Measurements from ENCODE around the gene NEO1. TPM values are rescaled to one million over a fixed set of nuclear protein-coding genes. Genes with fewer than 3 reads are reported as not detected.

Gene NEO1
- total RNA-seq, 1 donor: 55.4 TPM

GRCh38 chr15:73249499-73249898, 197.2 kb downstream of the NEO1 start:
- Histone ChIP-seq H3K4me2 (ENCODE audit: insufficient read depth, low read length) (no peak overlapping the region), H3K9me3 (ENCODE audit: low read depth, low read length) (no peaks in the 10 kb centered on the region), H4K20me1 (ENCODE audit: insufficient read depth, low read length) (no peaks in the 10 kb centered on the region), H3K36me3 (ENCODE audit: insufficient read depth, low read length) (no peaks in the 10 kb centered on the region), H3K4me3 (ENCODE audit: insufficient read depth, low read length) (no peak overlapping the region), H2AFZ (ENCODE audit: low read length) (no peak overlapping the region), H3K27ac (ENCODE audit: low read depth, low read length) (no peak overlapping the region), H3K27me3 (ENCODE audit: insufficient read depth, low read length) (no peaks in the 10 kb centered on the region), H3K79me2 (ENCODE audit: insufficient read depth, low read length) (no peaks in the 10 kb centered on the region), H3K4me1 (ENCODE audit: insufficient read depth, low read length) (no peaks in the 10 kb centered on the region)
- no peak for TF ChIP-seq CTCF (IDR thresholded peaks at IDR 0.05; ENCODE audit: extremely low read depth, low read depth, low read length)
- no peak for DNase-seq (ENCODE audit: insufficient read length, low spot score, missing footprints)

GRCh38 chr15:73254598-73254997, 202.3 kb downstream of the NEO1 start:
- no peaks in the 10 kb centered on the region for H3K79me2 ChIP-seq (ENCODE audit: insufficient read depth, low read length)
- H4K20me1 ChIP-seq (ENCODE audit: insufficient read depth, low read length): no peaks in the 10 kb centered on the region
- no peaks in the 10 kb centered on the region for H3K9me3 ChIP-seq (ENCODE audit: low read depth, low read length)
- no peak overlapping the region for H3K27ac ChIP-seq (ENCODE audit: low read depth, low read length)
- no peak overlapping the region for H3K4me2 ChIP-seq (ENCODE audit: insufficient read depth, low read length)
- no peak overlapping the region for H3K4me3 ChIP-seq (ENCODE audit: insufficient read depth, low read length)
- TF ChIP-seq CTCF (IDR thresholded peaks at IDR 0.05; ENCODE audit: extremely low read depth, low read depth, low read length): no peak
- H3K27me3 ChIP-seq (ENCODE audit: insufficient read depth, low read length): no peaks in the 10 kb centered on the region
- DNase-seq (ENCODE audit: insufficient read length, low spot score, missing footprints): no peak
- H3K36me3 ChIP-seq (ENCODE audit: insufficient read depth, low read length): no peaks in the 10 kb centered on the region
- H3K4me1 ChIP-seq (ENCODE audit: insufficient read depth, low read length): no peaks in the 10 kb centered on the region
- no peak overlapping the region for H2AFZ ChIP-seq (ENCODE audit: low read length)

GRCh38 chr15:73258271-73259108, 206.2 kb downstream of the NEO1 start:
- H4K20me1 ChIP-seq (ENCODE audit: insufficient read depth, low read length): no peaks in the 10 kb centered on the region
- H2AFZ ChIP-seq (ENCODE audit: low read length): no peak overlapping the region
- no peak for TF ChIP-seq CTCF (IDR thresholded peaks at IDR 0.05; ENCODE audit: extremely low read depth, low read depth, low read length)
- no peaks in the 10 kb centered on the region for H3K9me3 ChIP-seq (ENCODE audit: low read depth, low read length)
- no peak overlapping the region for H3K4me2 ChIP-seq (ENCODE audit: insufficient read depth, low read length)
- no peaks in the 10 kb centered on the region for H3K27me3 ChIP-seq (ENCODE audit: insufficient read depth, low read length)
- no peaks in the 10 kb centered on the region for H3K4me1 ChIP-seq (ENCODE audit: insufficient read depth, low read length)
- no peaks in the 10 kb centered on the region for H3K36me3 ChIP-seq (ENCODE audit: insufficient read depth, low read length)
- H3K27ac ChIP-seq (ENCODE audit: low read depth, low read length): no peak overlapping the region
- no peaks in the 10 kb centered on the region for H3K79me2 ChIP-seq (ENCODE audit: insufficient read depth, low read length)
- H3K4me3 ChIP-seq (ENCODE audit: insufficient read depth, low read length): no peak overlapping the region
- no peak for DNase-seq (ENCODE audit: insufficient read length, low spot score, missing footprints)

GRCh38 chr15:73264881-73265280, 212.6 kb downstream of the NEO1 start:
- Histone ChIP-seq H3K9me3 (ENCODE audit: low read depth, low read length) (no peaks in the 10 kb centered on the region), H3K4me3 (ENCODE audit: insufficient read depth, low read length) (no peak overlapping the region), H3K4me1 (ENCODE audit: insufficient read depth, low read length) (no peaks in the 10 kb centered on the region), H3K27ac (ENCODE audit: low read depth, low read length) (no peak overlapping the region), H3K36me3 (ENCODE audit: insufficient read depth, low read length) (no peaks in the 10 kb centered on the region), H2AFZ (ENCODE audit: low read length) (no peak overlapping the region), H3K79me2 (ENCODE audit: insufficient read depth, low read length) (no peaks in the 10 kb centered on the region), H4K20me1 (ENCODE audit: insufficient read depth, low read length) (no peaks in the 10 kb centered on the region), H3K4me2 (ENCODE audit: insufficient read depth, low read length) (no peak overlapping the region), H3K27me3 (ENCODE audit: insufficient read depth, low read length) (no peaks in the 10 kb centered on the region)
- no peak for TF ChIP-seq CTCF (IDR thresholded peaks at IDR 0.05; ENCODE audit: extremely low read depth, low read depth, low read length)
- DNase-seq (ENCODE audit: insufficient read length, low spot score, missing footprints): no peak

Data from osteoblast (primary cell).